CD8-positive, alpha-beta memory T cell (primary cell): ENCODE data around the gene DALRD3. TPM values are rescaled to one million over a fixed set of nuclear protein-coding genes. Genes with fewer than 3 reads are reported as not detected.
A peak's percentile ranks its signal among the peaks of the same experiment; 100 is the strongest.

Experiments used
- CTCF ChIA-PET: fragments of 350-600 bp; sonication (Branson Sonifier 250); formaldehyde crosslinking; loops from one replicate; lab custom pipeline; 2021; ENCODE audit warnings: antibody characterized with exemption; lab: Charles Lee
- POLR2A ChIA-PET: fragments of 350-600 bp; sonication (Branson Sonifier 250); formaldehyde crosslinking; loops from one replicate; lab custom pipeline; 2021; ENCODE audit warnings: antibody characterized with exemption; lab: Charles Lee
- DNase-seq, 5 donors: peaks; one replicate each; pipeline versions ENCODE4 v3.0.0 to v3.0.0-alpha.2; 2020 to 2022; ENCODE audit warnings: mixed read lengths in 1 of 5
- H3K27ac ChIP-seq: one replicate; pipeline ENCODE4 v1.7.0; 2013; ENCODE audit warnings: low read depth, mild to moderate bottlenecking, low read length, moderate library complexity
- H3K27me3 ChIP-seq: 2 replicates; pipeline ENCODE4 v1.7.0; 2013; ENCODE audit warnings: low read length, mild to moderate bottlenecking; ENCODE audit not compliant: insufficient read depth, poor library complexity, severe bottlenecking
- H3K36me3 ChIP-seq: 2 replicates; pipeline ENCODE4 v1.7.0; 2013; ENCODE audit warnings: mild to moderate bottlenecking, low read length, moderate library complexity; ENCODE audit not compliant: insufficient read depth
- H3K4me1 ChIP-seq: 2 replicates; pipeline ENCODE4 v1.7.0; 2013; ENCODE audit warnings: mild to moderate bottlenecking, low read length, moderate library complexity; ENCODE audit not compliant: insufficient read depth
- H3K4me3 ChIP-seq: 2 replicates; pipeline ENCODE4 v1.7.0; 2013; ENCODE audit warnings: mild to moderate bottlenecking, low read length
- H3K9me3 ChIP-seq: 2 replicates; pipeline ENCODE4 v1.7.0; 2013; ENCODE audit warnings: mild to moderate bottlenecking, low read length
- H3K27ac Mint-ChIP-seq, 8 donors: one replicate each; pipeline ENCODE4 v1.8.0; 2020 to 2021; ENCODE audit warnings: mixed read lengths in 8 of 8, mild to moderate bottlenecking in 6 of 8, inconsistent platforms in 3 of 8, moderate library complexity in 3 of 8
- H3K27me3 Mint-ChIP-seq, 2 donors: one replicate each; pipeline ENCODE4 v1.8.0; 2020 to 2021; ENCODE audit warnings: mixed read lengths in 2 of 2, mild to moderate bottlenecking in 1 of 2, moderate library complexity in 1 of 2
- H3K36me3 Mint-ChIP-seq, 3 donors: one replicate each; pipeline ENCODE4 v1.8.0; 2020 to 2021; ENCODE audit warnings: mixed read lengths in 3 of 3, inconsistent platforms in 1 of 3, mild to moderate bottlenecking in 1 of 3
- H3K4me1 Mint-ChIP-seq, 3 donors: one replicate each; pipeline ENCODE4 v1.8.0; 2020 to 2021; ENCODE audit warnings: mixed read lengths in 3 of 3, inconsistent platforms in 1 of 3, mild to moderate bottlenecking in 1 of 3
- H3K4me3 Mint-ChIP-seq, 7 donors: one replicate each; pipeline ENCODE4 v1.8.0; 2020 to 2021; ENCODE audit warnings: mixed read lengths in 7 of 7, mild to moderate bottlenecking in 6 of 7, moderate library complexity in 4 of 7, inconsistent platforms in 2 of 7
- H3K9me3 Mint-ChIP-seq, 5 donors: one replicate each; pipeline ENCODE4 v1.8.0; 2020 to 2022; ENCODE audit warnings: mixed read lengths in 5 of 5, mild to moderate bottlenecking in 3 of 5, moderate library complexity in 2 of 5, inconsistent platforms in 1 of 5
- polyA plus RNA-seq: library from polyadenylated mRNA; unstranded; fragments of 300-500 nt; fragmentation: Illumina TruSeq; gene quantifications from one replicate; pipeline ENCODE4 v1.2.3, GENCODE V29; 2021
- total RNA-seq, 2 experiments: library from RNA; stranded (reverse); gene quantifications; one replicate each; pipeline ENCODE4 v1.2.3, GENCODE V29; 2021

The DALRD3 gene
- total and polyA plus RNA-seq, 3 experiments from 2014 or later: 24.4 to 31.7 (median 27.9) TPM

DNA sequence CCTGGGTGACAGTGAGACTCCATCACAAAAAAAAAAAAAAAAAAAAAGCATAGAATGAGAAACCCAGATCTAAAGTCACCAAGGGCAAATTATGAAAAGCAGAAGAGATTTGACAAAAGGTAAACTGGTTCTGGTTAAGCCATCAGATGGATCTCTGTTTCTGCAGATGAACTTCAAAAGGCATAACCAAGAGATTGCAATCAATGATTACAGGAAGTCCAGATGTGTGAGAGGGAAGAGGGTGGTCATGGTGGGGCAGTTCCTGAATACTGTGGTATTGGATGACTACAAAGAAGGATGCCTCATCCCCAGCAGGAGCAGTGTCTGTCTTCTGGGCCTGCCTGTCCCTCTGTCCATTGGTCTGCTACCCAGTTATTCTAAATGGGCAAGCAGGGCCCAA lies 24.5 kb downstream of the DALRD3 start:
- Histone ChIP-seq H3K36me3 (no peaks in the 10 kb centered on the region), H3K27me3 (no peaks in the 10 kb centered on the region), H3K27ac (no peak overlapping the region), H3K4me1 (peaks cover 22% of the 10 kb centered on the region), H3K9me3 (no peaks in the 10 kb centered on the region), H3K4me3 (no peak overlapping the region)
- H3K27me3 Mint-ChIP-seq: no peaks in the 10 kb centered on the region
- peaks cover 33 to 48% (median 44%) of the 10 kb centered on the region in 3 donors for H3K4me1 Mint-ChIP-seq
- no peak for DNase-seq
- peaks cover 0 to 38% (median 2%) of the 10 kb centered on the region in 3 donors for H3K36me3 Mint-ChIP-seq
- peak overlapping the region in 3 of 8 donors; percentile 15 to 96 (median 84) for H3K27ac Mint-ChIP-seq
- H3K4me3 Mint-ChIP-seq: no peak overlapping the region
- ChIA-PET POLR2A (no interaction called here), CTCF (interaction anchor here (0.7 to 2.7 kb wide), 3 partner anchors 13 to 36 kb away, joined by 3 to 9 read pairs (median 4); partner anchors contain the start of genes NDUFAF3 and WDR6)
- H3K9me3 Mint-ChIP-seq: no peaks in the 10 kb centered on the region

DNA sequence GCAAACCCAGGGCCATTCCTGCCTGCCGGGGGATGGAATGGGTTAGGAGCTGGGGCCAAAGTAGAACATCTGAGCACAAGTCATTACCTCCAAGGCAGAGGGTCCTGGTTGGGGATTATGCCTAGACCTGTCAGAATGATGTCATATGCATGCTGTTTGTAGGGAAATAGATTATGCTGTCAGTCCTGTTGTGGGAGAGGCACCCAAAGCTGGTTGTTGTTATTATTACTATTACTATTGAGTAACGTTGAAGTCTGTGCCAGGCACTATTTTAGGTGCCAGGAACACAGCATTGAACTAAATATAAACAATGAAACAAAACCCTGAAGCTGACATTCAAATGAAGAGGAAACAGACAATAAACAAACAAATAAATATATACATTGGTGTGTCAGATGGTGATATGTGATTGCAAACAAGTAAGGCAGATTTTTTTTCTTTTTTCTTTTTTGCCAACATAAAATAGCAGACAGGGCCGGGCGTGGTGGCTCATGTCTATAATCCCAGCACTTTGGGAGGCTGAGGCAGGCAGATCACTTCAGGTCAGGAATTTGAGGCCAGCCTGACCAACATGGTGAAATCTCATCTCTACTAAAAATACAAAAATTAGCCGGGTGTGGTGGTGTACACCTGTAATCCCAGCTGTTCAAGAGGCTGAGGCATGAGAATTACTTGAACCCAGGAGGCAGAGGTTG lies 26.4 kb downstream of the DALRD3 start:
- Mint-ChIP-seq H3K36me3 (peaks cover 0 to 35% (median 2%) of the 10 kb centered on the region in 3 donors), H3K4me1 (peaks cover 35 to 57% (median 51%) of the 10 kb centered on the region in 3 donors), H3K27me3 (no peaks in the 10 kb centered on the region), H3K9me3 (no peaks in the 10 kb centered on the region), H3K4me3 (peak overlapping the region; percentile 90 to 99 (median 94)), H3K27ac (peak overlapping the region; percentile 61 to 98 (median 88))
- H3K9me3 ChIP-seq: no peaks in the 10 kb centered on the region
- no peak overlapping the region for H3K27ac ChIP-seq
- ChIA-PET CTCF (interaction anchor here (0.8 to 7.4 kb wide), 4 partner anchors 15 to 30 kb away, joined by 4 to 109 read pairs (median 8); partner anchors contain the start of genes NDUFAF3 and WDR6), POLR2A (interaction anchor here (0.5 to 3.4 kb wide), 4 partner anchors 11 to 91 kb away, joined by 4 to 36 read pairs (median 4); partner anchors contain the start of genes IMPDH2 and WDR6)
- H3K27me3 ChIP-seq: no peaks in the 10 kb centered on the region
- H3K4me3 ChIP-seq: peak overlapping the region; percentile 88
- DNase-seq: no peak
- peaks cover 22% of the 10 kb centered on the region for H3K4me1 ChIP-seq
- H3K36me3 ChIP-seq: no peaks in the 10 kb centered on the region

DNA sequence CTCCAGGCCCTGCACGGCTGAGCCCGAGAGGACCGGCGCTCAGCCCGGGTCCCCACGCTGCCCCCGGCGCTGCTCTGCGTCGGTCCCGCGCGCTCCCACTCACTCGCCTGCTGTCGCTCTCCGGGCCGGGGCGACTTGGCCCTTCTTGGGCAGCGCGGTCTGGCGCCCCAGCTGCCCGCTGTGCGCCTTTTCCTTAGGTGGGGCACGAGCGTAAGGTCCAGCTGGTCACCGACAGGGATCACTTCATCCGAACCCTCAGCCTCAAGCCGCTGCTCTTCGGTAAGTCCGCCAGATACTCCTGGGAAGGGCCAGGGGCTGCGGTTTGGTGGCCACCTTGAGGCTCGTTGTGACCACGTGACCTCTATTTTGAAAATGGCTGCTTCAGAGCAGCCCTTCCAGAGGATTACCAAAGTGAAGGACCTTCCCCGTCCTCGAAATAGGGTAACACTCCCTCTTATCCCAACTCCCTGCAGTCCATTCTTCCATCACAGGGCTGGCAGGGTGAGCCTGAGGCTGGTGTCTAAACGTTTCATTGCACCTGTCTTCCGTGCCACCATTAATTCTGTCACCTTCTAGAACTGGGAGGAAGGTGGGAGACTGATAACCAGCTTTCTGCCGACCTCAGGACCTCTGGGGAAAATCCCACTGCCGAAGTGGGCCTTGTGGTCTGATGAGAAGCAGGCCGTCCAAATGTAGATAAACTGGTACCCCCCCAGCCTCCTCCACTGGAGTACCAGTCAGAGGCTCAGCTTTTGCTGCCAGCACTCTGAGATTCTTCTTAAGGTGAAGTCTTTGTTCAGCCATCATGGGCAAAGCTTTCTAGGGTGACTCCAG lies 27.5 kb downstream of the DALRD3 start:
- H3K27ac ChIP-seq: peak overlapping the region; percentile 75
- CTCF ChIA-PET: interaction anchor here (0.8 to 7.4 kb wide), 7 partner anchors 16 to 39 kb away, joined by 3 to 109 read pairs (median 5); partner anchors contain the start of genes IMPDH2, NDUFAF3 and WDR6
- no peaks in the 10 kb centered on the region for H3K9me3 Mint-ChIP-seq
- no peaks in the 10 kb centered on the region for H3K27me3 ChIP-seq
- H3K27me3 Mint-ChIP-seq: no peaks in the 10 kb centered on the region
- POLR2A ChIA-PET: interaction anchor here (1.0 to 4.4 kb wide), 7 partner anchors 12 to 103 kb away, joined by 3 to 45 read pairs (median 5); partner anchors contain the start of genes IMPDH2, NDUFAF3, QRICH1 and WDR6
- H3K36me3 ChIP-seq: no peaks in the 10 kb centered on the region
- H3K27ac Mint-ChIP-seq: peak overlapping the region; percentile 88 to 98 (median 92)
- peaks cover 0 to 35% (median 2%) of the 10 kb centered on the region in 3 donors for H3K36me3 Mint-ChIP-seq
- H3K4me3 ChIP-seq: peak overlapping the region; percentile 88
- no peaks in the 10 kb centered on the region for H3K9me3 ChIP-seq
- peak in 4 of 5 donors; percentile 14 to 29 (median 21) for DNase-seq
- H3K4me1 Mint-ChIP-seq: peaks cover 35 to 57% (median 51%) of the 10 kb centered on the region in 3 donors
- H3K4me3 Mint-ChIP-seq: peak overlapping the region; percentile 90 to 99 (median 94)
- peaks cover 22% of the 10 kb centered on the region for H3K4me1 ChIP-seq

DNA sequence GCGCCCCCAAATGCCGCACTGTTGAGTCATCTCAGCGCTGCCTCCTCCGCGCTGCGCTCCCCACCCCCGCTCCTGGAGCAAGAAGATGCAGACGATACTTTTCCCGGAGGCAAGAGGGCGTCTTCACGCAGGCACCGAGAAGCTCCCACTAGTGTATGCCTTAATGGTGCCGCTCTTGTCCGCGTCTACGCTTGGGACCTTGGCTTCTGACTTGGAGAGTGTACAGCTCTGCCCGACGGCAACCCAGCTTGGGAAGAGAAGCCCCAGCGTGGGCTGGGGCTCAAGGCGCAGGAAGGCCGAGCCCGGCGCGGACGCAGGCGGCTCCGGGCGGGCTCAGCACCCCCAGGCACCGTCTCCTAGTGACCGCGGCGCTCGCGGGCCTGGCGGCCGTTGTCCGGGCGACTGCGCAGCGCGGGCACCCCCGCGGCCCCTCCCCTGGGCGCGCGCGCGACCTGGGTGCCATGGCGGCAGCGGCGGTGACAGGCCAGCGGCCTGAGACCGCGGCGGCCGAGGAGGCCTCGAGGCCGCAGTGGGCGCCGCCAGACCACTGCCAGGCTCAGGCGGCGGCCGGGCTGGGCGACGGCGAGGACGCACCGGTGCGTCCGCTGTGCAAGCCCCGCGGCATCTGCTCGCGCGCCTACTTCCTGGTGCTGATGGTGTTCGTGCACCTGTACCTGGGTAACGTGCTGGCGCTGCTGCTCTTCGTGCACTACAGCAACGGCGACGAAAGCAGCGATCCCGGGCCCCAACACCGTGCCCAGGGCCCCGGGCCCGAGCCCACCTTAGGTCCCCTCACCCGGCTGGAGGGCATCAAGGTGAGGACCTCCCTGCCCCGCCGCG lies 28.4 kb downstream of the DALRD3 start, which contains the start of gene P4HTM:
TSS of gene P4HTM (plus strand) at position 446 of the 840 bp plus-strand sequence. CDS start at position 462, 16 bp downstream.
- H3K4me3 Mint-ChIP-seq: peak within 1 kb of the TSS; percentile 92 to 99 (median 95)
- peaks cover 22% of the 10 kb centered on the region for H3K4me1 ChIP-seq
- no peaks in the 10 kb centered on the region for H3K36me3 ChIP-seq
- H3K9me3 ChIP-seq: no peaks in the 10 kb centered on the region
- H3K27me3 ChIP-seq: no peaks in the 10 kb centered on the region
- no peaks in the 10 kb centered on the region for H3K27me3 Mint-ChIP-seq
- ChIA-PET CTCF (interaction anchor here (0.9 to 7.4 kb wide), 10 partner anchors 9 to 167 kb away, joined by 3 to 109 read pairs (median 8); partner anchors contain the start of genes DALRD3, IMPDH2, NDUFAF3 and QRICH1), POLR2A (interaction anchor here (0.5 to 4.4 kb wide), 14 partner anchors 13 to 422 kb away, joined by 4 to 45 read pairs (median 6); partner anchors contain the start of genes DALRD3, IMPDH2, NDUFAF3 and QRICH1)
- peak within 1 kb of the TSS; percentile 75 for H3K27ac ChIP-seq
- no peaks in the 10 kb centered on the region for H3K9me3 Mint-ChIP-seq
- H3K4me3 ChIP-seq: peak within 1 kb of the TSS; percentile 88
- H3K36me3 Mint-ChIP-seq: peaks cover 0 to 38% (median 1%) of the 10 kb centered on the region in 3 donors
- H3K27ac Mint-ChIP-seq: peak within 1 kb of the TSS; percentile 89 to 99 (median 93)
- H3K4me1 Mint-ChIP-seq: peaks cover 33 to 55% (median 49%) of the 10 kb centered on the region in 3 donors
- DNase-seq: peak; percentile 57 to 85 (median 63)

DNA sequence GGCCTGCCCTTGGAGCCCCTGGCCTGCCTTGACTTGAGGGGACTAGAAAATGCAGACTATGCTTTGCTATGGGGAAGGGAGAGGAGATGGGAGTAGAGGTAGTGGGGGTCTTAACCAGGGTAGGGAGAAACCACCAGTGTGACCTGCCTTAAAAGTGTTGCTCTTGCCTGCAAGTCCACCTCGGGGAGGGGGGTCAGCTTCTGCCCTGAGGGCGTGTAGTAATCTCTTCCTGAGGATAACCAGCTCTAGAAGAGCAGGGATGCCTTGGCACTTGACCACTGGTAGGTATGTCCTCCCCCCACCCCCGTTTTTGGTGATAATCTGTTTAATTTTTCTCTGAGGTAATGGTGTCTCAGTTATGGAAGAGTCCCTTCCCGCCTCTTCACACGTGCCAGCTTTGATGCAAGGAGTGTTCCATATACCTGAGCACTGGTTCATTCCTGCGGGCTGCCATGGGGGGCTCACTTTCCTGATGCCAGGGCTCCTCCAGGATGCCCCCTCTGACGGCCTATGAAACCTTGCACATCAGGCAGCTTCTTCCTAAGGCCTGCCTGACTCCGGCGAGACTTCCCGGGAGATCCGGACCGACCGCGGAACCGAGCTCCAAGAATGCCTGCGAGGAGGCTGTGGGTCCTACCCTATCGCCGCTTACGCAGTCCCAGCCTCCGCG lies 29.1 kb downstream of the DALRD3 start:
- Histone ChIP-seq H3K9me3 (no peaks in the 10 kb centered on the region), H3K27ac (peak overlapping the region; percentile 75), H3K27me3 (no peaks in the 10 kb centered on the region), H3K4me1 (peaks cover 22% of the 10 kb centered on the region), H3K36me3 (no peaks in the 10 kb centered on the region), H3K4me3 (peak overlapping the region; percentile 88)
- H3K27ac Mint-ChIP-seq: peak overlapping the region; percentile 84 to 99 (median 90)
- peaks cover 32 to 48% (median 43%) of the 10 kb centered on the region in 3 donors for H3K4me1 Mint-ChIP-seq
- POLR2A ChIA-PET: interaction anchor here (0.5 to 4.4 kb wide), 15 partner anchors 15 to 500 kb away, joined by 3 to 45 read pairs (median 5); partner anchors contain the start of genes DALRD3, IMPDH2, NDUFAF3 and QRICH1
- H3K27me3 Mint-ChIP-seq: no peaks in the 10 kb centered on the region
- H3K4me3 Mint-ChIP-seq: peak overlapping the region; percentile 91 to 96 (median 92)
- no peaks in the 10 kb centered on the region for H3K9me3 Mint-ChIP-seq
- peaks cover 0 to 40% (median 2%) of the 10 kb centered on the region in 3 donors for H3K36me3 Mint-ChIP-seq
- no peak for DNase-seq
- CTCF ChIA-PET: interaction anchor here (0.7 to 7.4 kb wide), 12 partner anchors 10 to 168 kb away, joined by 3 to 109 read pairs (median 5); partner anchors contain the start of genes DALRD3, IMPDH2, NDUFAF3 and QRICH1

DNA sequence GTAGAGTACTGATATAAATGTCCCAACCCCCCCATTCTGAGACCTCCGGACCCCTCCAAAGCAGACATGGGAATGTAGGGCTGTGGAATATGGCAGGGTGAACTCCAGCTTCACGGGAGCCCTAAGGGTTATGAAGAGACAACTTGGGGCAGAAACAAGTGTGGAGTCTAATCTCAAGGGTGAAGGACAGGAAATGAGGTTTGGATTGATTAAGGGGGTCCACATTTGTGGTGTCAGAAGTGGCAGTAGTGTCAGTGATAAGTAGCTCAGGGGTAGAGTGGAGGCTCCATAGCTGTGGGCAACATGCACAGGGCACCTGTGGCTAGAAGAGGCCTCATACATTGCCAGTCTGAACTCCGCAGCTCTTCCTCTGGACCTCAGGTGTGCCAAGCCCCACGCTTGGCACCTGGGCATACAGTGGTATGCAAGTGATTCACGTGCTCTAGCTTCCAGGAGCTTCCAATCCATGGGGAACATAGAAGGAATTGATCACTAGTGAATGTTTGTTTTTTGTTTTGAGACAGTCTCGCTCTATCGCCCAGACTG lies 32.5 kb downstream of the DALRD3 start:
- H3K27ac Mint-ChIP-seq: peak overlapping the region in 5 of 8 donors; percentile 18 to 69 (median 35)
- H3K36me3 ChIP-seq: peaks cover 23% of the 10 kb centered on the region
- DNase-seq: no peak
- H3K9me3 Mint-ChIP-seq: no peaks in the 10 kb centered on the region
- peak overlapping the region in 1 of 7 donors; percentile 5 for H3K4me3 Mint-ChIP-seq
- no peaks in the 10 kb centered on the region for H3K27me3 Mint-ChIP-seq
- H3K4me3 ChIP-seq: no peak overlapping the region
- H3K9me3 ChIP-seq: no peaks in the 10 kb centered on the region
- peaks cover 0 to 59% (median 6%) of the 10 kb centered on the region in 3 donors for H3K36me3 Mint-ChIP-seq
- no peaks in the 10 kb centered on the region for H3K27me3 ChIP-seq
- ChIA-PET CTCF (interaction anchor here (1.1 to 7.4 kb wide), 5 partner anchors 21 to 171 kb away, joined by 3 to 109 read pairs (median 6); partner anchors contain the start of genes IMPDH2, QRICH1 and WDR6), POLR2A (no interaction called here)
- peaks cover 8% of the 10 kb centered on the region for H3K4me1 ChIP-seq
- H3K27ac ChIP-seq: no peak overlapping the region
- H3K4me1 Mint-ChIP-seq: peaks cover 16 to 22% (median 17%) of the 10 kb centered on the region in 3 donors
